K562 (cell line): ENCODE measurements around the gene TM4SF4. TPM values are rescaled to one million over a fixed set of nuclear protein-coding genes. Genes with fewer than 3 reads are reported as not detected.

Source experiments
- ATAC-seq: fragments of 200-7000 bp; cut with Tn5 transposase; 3 replicates; pipeline ENCODE4 v1.9.1; 2020; ENCODE audit warnings: moderate library complexity
- BruUV-seq: library from RNA; stranded (reverse); fragments of 400-500 nt; replicated peaks from 2 replicates; lab custom pipeline; 2021; lab: Mats Ljungman, UMichigan
- CTCF ChIA-PET: fragments of 300-600 bp; formaldehyde crosslinking; extraction: SDS; loops from one replicate; lab custom pipeline; 2021; ENCODE audit warnings: low intra/inter-chr PET ratio; lab: Yijun Ruan, JAX
- POLR2A ChIA-PET: fragments of 300-600, 350-650 bp; sonication (Branson Sonifier 250); formaldehyde crosslinking; extraction: SDS; loops from one replicate; lab custom pipeline; 2021; ENCODE audit warnings: antibody characterized with exemption, inconsistent platforms; lab: Yijun Ruan, JAX
- DNase-seq, 4 experiments: peaks; one replicate each; pipeline versions ENCODE4 v3.0.0 to v3.0.0-alpha.2; 2011 to 2018; ENCODE audit warnings: low spot score in 3 of 4, mixed read lengths in 3 of 4; ENCODE audit errors: extremely low read depth in 1 of 4
- FAIRE-seq: peaks from 2 replicates; lab custom pipeline; 2011; peaks lifted over from hg19 to GRCh38; lab: Jason Lieb, UNC
- H2AFZ ChIP-seq: 2 replicates; pipeline ENCODE4 v1.6.0; 2011; ENCODE audit warnings: low read depth, low read length, control low read depth, inconsistent platforms
- H3K27ac ChIP-seq: fragments of 200-600 bp; 3 replicates; pipeline ENCODE4 v1.8.0; 2011; ENCODE audit warnings: low read depth, mild to moderate bottlenecking, control low read depth, inconsistent platforms, low read length, moderate library complexity, mixed read lengths; ENCODE audit errors: extremely low read depth
- H3K27me3 ChIP-seq, 2 experiments: fragments of 300-600 bp in 1 of 2; 2 replicates in 1 of 2; 3 replicates in 1 of 2; pipeline versions ENCODE4 v1.6.0 to v1.8.0; 2011; ENCODE audit warnings: inconsistent platforms in 2 of 2, low read length in 2 of 2, mild to moderate bottlenecking in 1 of 2, mixed read lengths in 1 of 2, moderate library complexity in 1 of 2; ENCODE audit not compliant: control insufficient read depth in 2 of 2, insufficient read depth in 2 of 2
- H3K36me3 ChIP-seq: fragments of 300-600 bp; 3 replicates; pipeline ENCODE4 v1.8.0; 2011; ENCODE audit warnings: mild to moderate bottlenecking, low read length, inconsistent platforms; ENCODE audit not compliant: control insufficient read depth, insufficient read depth
- H3K4me1 ChIP-seq, 2 experiments: fragments of 200-600 bp in 1 of 2; replicated peaks in 1 of 2; 2 replicates in 1 of 2; 3 replicates in 1 of 2; pipeline versions ENCODE4 v1.5.1 to v1.8.0; 2011; ENCODE audit warnings: inconsistent platforms in 2 of 2, low read length in 2 of 2, mild to moderate bottlenecking in 1 of 2, mixed read lengths in 1 of 2, moderate library complexity in 1 of 2; ENCODE audit not compliant: control insufficient read depth in 2 of 2, insufficient read depth in 2 of 2
- H3K4me2 ChIP-seq: 2 replicates; pipeline ENCODE4 v1.6.1; 2011; ENCODE audit warnings: low read length, control low read depth, inconsistent platforms, mixed read lengths; ENCODE audit not compliant: insufficient read depth
- H3K4me3 ChIP-seq: fragments of 200-600 bp; sonication (generic), shearing (Covaris generic); 2 replicates; pipeline ENCODE4 v1.5.1; 2016; ENCODE audit warnings: control low read depth, inconsistent platforms
- H3K79me2 ChIP-seq: fragments of 200-600 bp; 3 replicates; pipeline ENCODE4 v1.8.0; 2011; ENCODE audit warnings: low read length, inconsistent platforms; ENCODE audit not compliant: control insufficient read depth, insufficient read depth
- H3K9ac ChIP-seq, 2 experiments: 2 replicates each; pipeline versions ENCODE4 v1.6.0 to v1.6.1; 2011; ENCODE audit warnings: low read depth in 2 of 2, low read length in 2 of 2, control low read depth in 1 of 2, inconsistent platforms in 1 of 2, mild to moderate bottlenecking in 1 of 2, mixed read lengths in 1 of 2; ENCODE audit not compliant: insufficient read depth in 1 of 2
- H3K9me1 ChIP-seq: one replicate; pipeline ENCODE4 v1.6.0; 2011; ENCODE audit warnings: inconsistent platforms, mild to moderate bottlenecking, low read length, moderate library complexity; ENCODE audit not compliant: control insufficient read depth, insufficient read depth
- H3K9me3 ChIP-seq: replicated peaks from 2 replicates; pipeline ENCODE4 v1.5.1; 2011; ENCODE audit warnings: low read depth, low read length, inconsistent platforms; ENCODE audit not compliant: control insufficient read depth, insufficient read depth
- H4K20me1 ChIP-seq: replicated peaks from 2 replicates; pipeline ENCODE4 v1.6.1; 2011; ENCODE audit warnings: low read length, inconsistent platforms, mixed read lengths; ENCODE audit not compliant: control insufficient read depth, insufficient read depth
- LEF1 ChIP-seq: fragments of 450-650 bp; IDR thresholded peaks from 2 replicates; pipeline ENCODE4 v1.6.1; 2016; ENCODE audit warnings: mild to moderate bottlenecking
- NFIX ChIP-seq: fragments of 250-450 bp; sonication (Bioruptor Pico); IDR thresholded peaks from 2 replicates; pipeline ENCODE4 v1.4.0; 2020; ENCODE audit warnings: low read depth, mild to moderate bottlenecking, moderate library complexity
- RFX1 ChIP-seq: fragments of 450-650 bp; IDR thresholded peaks from 2 replicates; pipeline ENCODE4 v1.6.1; 2016; ENCODE audit warnings: mild to moderate bottlenecking, moderate library complexity
- ZNF780A ChIP-seq: fragments of 250-450 bp; sonication (Bioruptor Pico); IDR thresholded peaks from 2 replicates; pipeline ENCODE4 v1.5.0; 2021; ENCODE audit warnings: mild to moderate bottlenecking
- WGBS: fragments of 100-300 bp; shearing (Covaris generic); methylation state at CpG from one replicate; pipeline ENCODE4 v1.1.6; 2016; ENCODE audit warnings: low coverage, mixed read lengths; ENCODE audit not compliant: insufficient coverage; ENCODE audit errors: missing lambda C conversion rate; 5-methylcytosine and 5-hydroxymethylcytosine counted together
- in situ Hi-C: fragments of 300-500 bp; cut with MboI; formaldehyde crosslinking; loops from 4 replicates; pipeline ENCODE4 v1.15.0; 2018; ENCODE audit warnings: inconsistent platforms, mixed read lengths
- intact Hi-C: fragments of 100-400 bp; cut with micrococcal nuclease; formaldehyde crosslinking; loops from 2 replicates; pipeline ENCODE4 v1.14.2; 2022
- polyA plus RNA-seq, 8 experiments: library from polyadenylated mRNA; depleted of rRNA in 4 of 8; stranded (reverse) in 5 of 8; unstranded in 3 of 8; fragments of >200 nt; fragmentation: Nextera tagmentation in 2 of 8; fragmentation: Illumina TruSeq in 1 of 8; extraction: Ambion mirVana in 2 of 8; extraction: Trizol in 1 of 8; gene quantifications; 2 replicates each; pipeline versions ENCODE4 v1.2.1 to v1.2.3, GENCODE V29; 2011 to 2014; ENCODE audit warnings: inconsistent platforms in 1 of 8, missing spikeins in 1 of 8
- total RNA-seq, 7 experiments: library from RNA; depleted of rRNA in 6 of 7; stranded (reverse); fragments of >200 nt in 6 of 7; fragmentation: Illumina TruSeq in 2 of 7; extraction: Trizol in 2 of 7; gene quantifications; 2 replicates each; pipeline versions ENCODE4 v1.2.1 to v1.2.3, GENCODE V29; 2011 to 2021; ENCODE audit warnings: low replicate concordance in 1 of 7
- TF ChIP-seq, protein P1 (sequence below): fragments of 250-450 bp; sonication (Bioruptor Pico); IDR thresholded peaks from 2 replicates; pipeline ENCODE4 v1.5.0; 2021; ENCODE audit warnings: mild to moderate bottlenecking, moderate library complexity
- TF ChIP-seq, protein P2 (sequence below): fragments of 250-450 bp; sonication (Bioruptor Pico); IDR thresholded peaks from 2 replicates; pipeline ENCODE4 v1.4.0; 2020; ENCODE audit warnings: mild to moderate bottlenecking, moderate library complexity, borderline replicate concordance

Gene TM4SF4
- total and polyA plus RNA-seq, 9 of the 15 experiments (the other 6 are each of a cell fraction or from before 2014, with no cell fraction given), result 0.31 TPM; not detected in 8

DNA sequence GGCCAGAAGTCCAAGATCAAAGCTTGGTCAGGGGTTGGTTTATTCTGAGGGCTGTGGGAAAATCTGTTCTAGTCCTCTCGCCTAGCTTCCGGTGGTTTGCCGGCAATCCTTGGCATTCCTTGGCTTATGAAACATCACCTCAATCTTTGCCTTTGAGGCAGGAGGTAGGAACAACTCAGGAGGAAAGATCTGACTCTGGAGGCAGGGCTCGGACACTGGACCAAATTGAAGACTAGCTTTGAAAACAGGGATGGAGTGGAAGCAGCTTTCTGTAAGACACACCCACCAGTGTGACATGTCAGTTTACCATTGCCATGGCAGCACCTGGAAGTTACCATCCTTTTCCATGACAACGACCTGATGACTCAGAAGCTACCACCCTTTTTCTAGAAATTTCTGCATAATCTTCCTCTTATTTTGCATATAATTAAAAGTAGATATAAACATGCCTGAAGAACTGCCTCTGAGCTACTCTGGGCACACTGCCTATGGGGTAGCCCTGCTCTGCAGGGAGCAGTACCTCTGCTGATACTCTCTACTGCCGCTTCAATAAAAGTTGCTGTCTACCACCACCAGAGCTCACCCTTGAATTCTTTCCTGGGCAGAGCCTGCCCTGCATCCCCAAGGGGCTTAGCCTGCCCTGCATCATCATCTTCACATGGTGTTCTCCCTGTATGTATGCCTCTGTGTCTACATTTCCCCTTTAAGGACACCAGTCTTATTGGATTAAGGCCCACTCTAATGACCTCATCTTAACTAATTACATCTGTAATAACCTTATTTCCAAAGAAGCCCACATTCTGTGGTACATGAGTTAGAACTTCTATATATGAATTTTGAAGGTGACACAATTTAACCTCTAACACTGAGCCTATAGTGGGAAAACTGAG is 38.3 kb upstream of the TM4SF4 start:
- Histone ChIP-seq H4K20me1 (no peaks in the 10 kb centered on the region), H3K4me2 (no peak overlapping the region), H3K79me2 (no peaks in the 10 kb centered on the region), H3K9ac (no peak overlapping the region), H3K4me3 (no peak overlapping the region), H3K27me3 (peaks cover 4 to 13% of the 10 kb centered on the region in 2 experiments; a peak in 2 of 5 replicates), H3K9me1 (no peaks in the 10 kb centered on the region), H3K27ac (no peak overlapping the region), H3K36me3 (no peaks in the 10 kb centered on the region), H3K4me1 (no peaks in the 10 kb centered on the region), H3K9me3 (no peaks in the 10 kb centered on the region), H2AFZ (no peak overlapping the region)
- ATAC-seq, result no peak
- ChIA-PET CTCF (no interaction called here), POLR2A (no interaction called here)
- intact Hi-C loops, result no loop called here
- in situ Hi-C loops, result no loop called here
- no TSS peak for BruUV-seq
- WGBS, result 1% methylated on average over 6 of the region's 6 CpGs
- TF ChIP-seq RFX1 (peak; percentile 54), ZNF780A (CRISPR knock-in tag) (no peak)
- no peak for DNase-seq
- FAIRE-seq, result no peak

DNA sequence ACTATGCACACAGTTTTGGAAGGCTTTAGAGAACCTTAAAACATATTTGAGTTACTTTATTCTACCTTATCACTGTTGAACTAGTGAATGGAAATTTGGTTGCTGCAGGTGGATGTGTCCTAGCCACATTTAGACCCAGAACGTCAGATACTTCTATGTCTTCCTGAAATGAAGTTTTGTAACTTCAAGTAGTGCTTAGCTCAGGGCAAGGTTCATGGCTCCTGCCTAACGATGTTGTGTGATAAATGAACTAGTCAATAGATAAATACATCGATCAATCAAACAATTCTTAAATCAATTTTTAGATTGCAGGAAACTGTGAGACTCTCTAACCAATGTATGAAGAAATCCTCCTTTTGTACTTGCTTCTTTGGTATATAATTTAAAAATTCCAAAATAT is 37.2 kb upstream of the TM4SF4 start:
- in situ Hi-C loops, result no loop called here
- Histone ChIP-seq H3K9ac (no peak overlapping the region), H3K4me2 (no peak overlapping the region), H4K20me1 (no peaks in the 10 kb centered on the region), H3K27me3 (peaks cover 4 to 13% of the 10 kb centered on the region in 2 experiments; a peak in 2 of 5 replicates), H3K9me1 (no peaks in the 10 kb centered on the region), H3K9me3 (no peaks in the 10 kb centered on the region), H3K36me3 (no peaks in the 10 kb centered on the region), H3K27ac (no peak overlapping the region), H3K4me1 (no peaks in the 10 kb centered on the region), H2AFZ (no peak overlapping the region), H3K79me2 (no peaks in the 10 kb centered on the region), H3K4me3 (no peak overlapping the region)
- ChIA-PET CTCF (no interaction called here), POLR2A (no interaction called here)
- WGBS, result 2% methylated on average over 3 of the region's 3 CpGs
- FAIRE-seq (no peak), DNase-seq (no peak), ATAC-seq (no peak)
- intact Hi-C loops, result no loop called here
- no TSS peak for BruUV-seq
- TF ChIP-seq, protein P1, sequence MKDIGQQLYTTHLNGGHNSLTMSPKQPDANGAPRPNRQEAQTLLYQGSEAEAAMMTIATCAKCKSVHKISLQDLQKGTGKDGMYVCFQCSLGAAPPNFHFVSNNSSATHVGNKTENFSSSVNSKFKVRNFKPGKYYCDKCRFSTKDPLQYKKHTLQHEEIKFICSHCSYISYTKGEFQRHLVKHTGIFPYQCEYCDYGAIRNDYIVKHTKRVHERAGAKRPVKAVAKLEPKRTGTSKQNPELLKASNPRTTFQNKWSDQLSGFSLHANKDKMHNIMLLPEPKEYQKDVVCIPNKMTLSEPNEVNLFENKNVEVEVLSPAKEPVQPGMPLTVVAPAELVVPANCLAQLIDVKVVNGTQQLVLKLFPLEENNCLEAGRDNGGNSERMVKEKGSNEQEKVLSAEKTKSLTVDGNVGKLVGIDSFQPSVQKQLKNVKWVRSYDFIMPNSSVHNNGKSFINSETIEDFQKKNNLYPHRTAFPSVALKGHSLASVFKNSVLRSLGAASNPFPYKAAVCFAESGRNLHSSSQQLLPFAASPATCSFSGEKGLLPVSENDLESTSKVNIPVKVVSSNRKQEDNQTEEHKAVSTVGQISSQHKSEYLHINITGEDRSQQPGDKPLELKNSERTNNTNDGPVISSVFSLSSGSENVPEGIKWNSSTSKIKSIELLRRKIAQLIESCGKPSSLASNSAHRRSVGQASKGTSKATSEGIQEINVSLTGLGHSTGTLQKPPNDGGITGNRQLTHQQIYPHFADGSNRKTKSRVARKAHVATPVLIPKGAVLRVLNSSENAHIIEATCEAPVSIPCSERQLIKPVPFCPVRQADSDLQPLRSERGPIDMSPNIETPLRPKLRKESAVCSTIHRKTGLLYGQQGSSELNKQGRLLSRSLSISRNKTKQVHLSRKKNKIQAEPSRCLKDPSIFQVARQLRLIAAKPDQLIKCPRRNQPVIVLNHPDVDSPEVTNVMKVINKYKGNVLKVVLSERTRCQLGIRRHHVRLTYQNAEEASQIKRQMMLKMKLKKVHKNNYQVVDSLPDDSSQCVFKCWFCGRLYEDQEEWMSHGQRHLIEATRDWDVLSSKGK (CRISPR knock-in tag), result no peak
- TF ChIP-seq, protein P2, sequence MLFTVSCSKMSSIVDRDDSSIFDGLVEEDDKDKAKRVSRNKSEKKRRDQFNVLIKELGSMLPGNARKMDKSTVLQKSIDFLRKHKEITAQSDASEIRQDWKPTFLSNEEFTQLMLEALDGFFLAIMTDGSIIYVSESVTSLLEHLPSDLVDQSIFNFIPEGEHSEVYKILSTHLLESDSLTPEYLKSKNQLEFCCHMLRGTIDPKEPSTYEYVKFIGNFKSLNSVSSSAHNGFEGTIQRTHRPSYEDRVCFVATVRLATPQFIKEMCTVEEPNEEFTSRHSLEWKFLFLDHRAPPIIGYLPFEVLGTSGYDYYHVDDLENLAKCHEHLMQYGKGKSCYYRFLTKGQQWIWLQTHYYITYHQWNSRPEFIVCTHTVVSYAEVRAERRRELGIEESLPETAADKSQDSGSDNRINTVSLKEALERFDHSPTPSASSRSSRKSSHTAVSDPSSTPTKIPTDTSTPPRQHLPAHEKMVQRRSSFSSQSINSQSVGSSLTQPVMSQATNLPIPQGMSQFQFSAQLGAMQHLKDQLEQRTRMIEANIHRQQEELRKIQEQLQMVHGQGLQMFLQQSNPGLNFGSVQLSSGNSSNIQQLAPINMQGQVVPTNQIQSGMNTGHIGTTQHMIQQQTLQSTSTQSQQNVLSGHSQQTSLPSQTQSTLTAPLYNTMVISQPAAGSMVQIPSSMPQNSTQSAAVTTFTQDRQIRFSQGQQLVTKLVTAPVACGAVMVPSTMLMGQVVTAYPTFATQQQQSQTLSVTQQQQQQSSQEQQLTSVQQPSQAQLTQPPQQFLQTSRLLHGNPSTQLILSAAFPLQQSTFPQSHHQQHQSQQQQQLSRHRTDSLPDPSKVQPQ, result no peak
- TF ChIP-seq LEF1 (no peak), NFIX (CRISPR knock-in tag) (no peak)
